ENCODE data around the gene CDRT4.
"Not testable (repeated sequence)": the region's sequence is repeated elsewhere in the genome, so short reads cannot be mapped to it uniquely, and the experiment has no call there.

The CDRT4 gene

DNA sequence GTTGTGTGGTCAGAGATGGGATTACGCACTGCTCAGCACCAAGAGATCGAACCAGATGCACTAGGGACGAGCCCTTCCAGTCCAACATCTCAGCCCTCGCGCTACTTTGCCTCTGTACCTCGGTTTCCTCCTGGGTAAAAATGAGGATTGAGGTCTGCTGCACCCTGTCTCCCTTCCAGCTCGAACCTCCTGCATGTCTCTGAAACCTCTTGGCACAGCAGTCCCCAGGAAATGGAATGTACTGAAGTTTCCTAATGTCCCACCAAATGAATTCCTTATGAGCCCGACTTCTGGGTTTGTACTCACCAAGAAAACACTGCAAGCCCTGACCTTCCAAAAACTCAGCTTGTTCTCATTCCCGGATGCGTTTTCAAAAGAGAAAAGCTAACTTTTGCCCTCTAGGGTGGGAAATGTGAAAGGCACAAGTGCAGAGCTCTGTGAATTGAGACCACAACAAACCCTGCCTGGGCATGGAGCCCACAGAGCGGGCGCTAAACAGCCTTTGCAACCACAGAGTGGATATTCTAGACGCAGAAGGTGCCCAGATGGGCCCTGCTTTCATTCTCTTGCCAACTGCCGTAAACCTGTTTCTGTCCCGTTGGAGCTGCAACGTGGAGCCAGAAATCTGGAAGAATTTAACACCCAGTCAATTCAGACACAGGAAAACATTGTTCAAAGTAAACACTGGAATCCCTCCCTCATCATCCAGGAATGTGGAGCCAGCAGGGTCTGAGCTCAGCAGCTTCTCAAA is 10.3 kb downstream of the CDRT4 start:
- no peak for FAIRE-seq

DNA sequence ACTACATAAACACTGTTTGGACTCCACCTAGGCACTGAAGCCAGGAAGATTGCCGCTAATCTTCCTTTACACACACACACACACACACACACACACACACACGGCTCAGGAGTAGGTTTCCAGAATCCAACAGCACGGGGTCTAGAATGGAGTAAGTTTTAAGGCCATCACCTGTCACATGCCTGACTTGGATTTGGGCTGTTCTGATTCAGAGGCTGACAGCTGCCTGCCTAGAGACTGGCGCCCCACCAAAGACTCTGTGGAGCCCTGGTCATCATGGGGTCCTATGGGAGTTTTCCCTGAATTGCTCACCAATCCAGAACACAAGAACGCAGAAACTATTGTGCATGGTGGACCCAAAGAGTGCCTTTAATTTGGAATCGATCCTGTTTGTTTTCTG is 10.9 kb downstream of the CDRT4 start:
- no peak for FAIRE-seq

GRCh38 chr17:15454346-15454745 is 13.1 kb downstream of the CDRT4 start:
- no peak for FAIRE-seq

GRCh38 chr17:15453782-15454181 is 13.6 kb downstream of the CDRT4 start:
- no peak for FAIRE-seq

DNA sequence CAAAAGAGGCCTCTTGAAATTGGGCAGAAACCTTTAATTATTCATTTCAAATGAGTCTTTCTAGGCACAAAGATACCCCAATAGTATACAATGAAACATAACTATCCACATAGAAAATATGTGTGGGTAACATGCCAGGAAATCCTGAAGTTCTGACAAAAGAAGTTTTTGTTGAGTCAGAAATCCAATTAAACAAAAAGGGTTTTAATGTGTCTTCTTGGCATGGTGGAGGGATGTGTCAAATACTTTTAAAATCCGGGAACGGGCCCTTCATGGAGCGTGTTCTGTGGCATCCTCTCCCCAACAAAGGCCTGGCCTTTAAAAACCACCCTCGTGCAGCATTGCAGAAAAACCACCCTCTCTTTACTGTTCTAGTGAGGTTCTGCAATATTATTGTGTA is 14.2 kb downstream of the CDRT4 start:
- no peak for FAIRE-seq

DNA sequence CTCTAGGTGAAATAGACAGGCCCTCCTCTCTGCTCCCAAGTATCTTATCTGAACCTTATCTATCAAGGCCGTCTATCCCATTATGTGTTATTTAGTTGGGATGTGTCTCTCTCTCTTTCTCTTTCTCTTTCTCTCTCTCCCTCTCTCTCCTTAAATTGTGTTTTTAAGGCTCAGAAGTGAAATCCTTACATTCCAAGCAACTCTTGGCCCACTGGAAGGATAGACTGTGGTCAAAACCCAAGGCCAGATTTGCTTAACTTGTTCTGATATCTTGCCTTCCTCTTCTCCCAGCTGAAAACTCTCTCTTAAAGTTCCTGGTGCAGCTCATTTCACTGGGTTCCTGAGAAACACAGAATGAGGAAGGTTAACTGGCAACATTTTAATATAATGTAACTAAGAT is 14.7 kb downstream of the CDRT4 start:
- no peak for FAIRE-seq

- FAIRE-seq = no peak
These were observed 15.7 kb downstream of the CDRT4 start for GRCh38 chr17:15451680-15452079.

- FAIRE-seq = no peak
These were observed 18.9 kb downstream of the CDRT4 start for GRCh38 chr17:15448580-15448956.

GRCh38 chr17:15447928-15448579 is 19.4 kb downstream of the CDRT4 start:
- FAIRE-seq = no peak

DNA sequence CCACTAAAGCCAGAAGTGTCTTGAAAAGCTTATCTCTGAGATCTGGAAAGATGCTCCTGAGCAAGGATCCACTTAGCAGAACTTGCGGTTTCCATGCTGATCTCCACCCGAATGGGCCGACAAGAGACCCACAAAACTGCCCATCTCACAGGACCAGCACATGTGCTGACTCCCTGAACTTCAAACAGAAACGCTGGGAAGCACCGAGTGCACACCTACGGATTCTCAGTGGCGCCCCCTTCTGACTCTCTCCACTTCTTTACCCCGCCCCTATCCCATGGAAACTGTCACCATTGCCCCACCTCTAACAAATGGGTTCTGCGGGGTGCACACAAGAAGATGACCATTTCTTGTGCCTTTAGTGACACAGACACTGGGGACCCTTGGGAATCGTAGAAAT is 21.4 kb downstream of the CDRT4 start:
- FAIRE-seq = no peak

DNA sequence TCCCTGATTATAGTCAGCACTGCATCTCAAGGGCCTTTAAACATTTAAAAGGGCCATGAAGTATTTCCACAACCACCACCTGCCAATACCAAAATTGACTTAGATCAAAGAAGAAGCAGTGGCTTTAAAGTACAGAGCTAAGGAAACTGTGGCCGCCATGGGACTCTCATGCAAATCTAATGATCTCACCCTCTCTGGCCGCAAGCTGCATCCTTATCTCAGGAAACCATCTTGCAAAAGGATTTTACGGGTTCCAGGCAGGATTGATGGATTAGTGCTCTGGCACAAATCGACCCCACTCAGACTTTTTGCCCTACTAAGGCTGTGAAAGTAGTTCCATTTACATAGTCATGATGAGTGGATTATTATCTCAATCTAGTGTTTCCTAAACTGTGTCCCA is 22.6 kb downstream of the CDRT4 start:
- FAIRE-seq = no peak

GRCh38 chr17:15442311-15443180 is 24.9 kb downstream of the CDRT4 start:
- no peak for FAIRE-seq

- no peak for FAIRE-seq
These were observed 26.1 kb downstream of the CDRT4 start for GRCh38 chr17:15441315-15441714.

GRCh38 chr17:15440347-15440746 is 27.1 kb downstream of the CDRT4 start:
- no peak for FAIRE-seq

GRCh38 chr17:15439205-15439985 is 28.0 kb downstream of the CDRT4 start:
- not testable (repeated sequence) for FAIRE-seq

DNA sequence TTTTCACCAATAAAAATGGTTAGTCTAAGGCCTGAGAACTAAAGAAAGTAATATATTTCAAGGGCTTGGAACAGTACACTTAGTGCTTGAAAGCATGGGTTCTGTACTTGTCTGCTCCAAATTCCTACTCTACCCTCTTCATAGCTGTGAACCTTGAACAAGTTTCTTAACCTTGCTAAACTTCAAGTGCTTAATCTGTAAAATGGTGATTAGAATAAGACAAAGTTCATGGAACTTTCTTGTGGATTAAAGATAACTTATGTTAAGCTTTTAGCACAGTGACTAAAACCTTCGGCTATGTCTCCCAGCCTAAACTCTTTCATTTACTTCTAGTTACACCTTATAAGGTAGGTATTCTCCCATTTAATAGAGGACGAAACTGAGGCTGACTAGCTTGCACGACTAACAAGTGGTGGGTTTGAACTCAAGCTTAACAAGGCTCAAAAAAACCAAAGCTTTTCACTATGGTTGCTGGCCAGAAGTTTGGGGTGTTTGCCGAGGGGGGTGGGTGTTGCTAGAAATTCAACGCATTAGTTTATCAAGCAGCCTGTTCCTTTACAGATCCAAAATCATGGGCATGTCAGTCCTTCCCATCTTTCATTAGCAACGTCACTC is 28.8 kb downstream of the CDRT4 start:
- no peak for FAIRE-seq

GRCh38 chr17:15437303-15437635 is 30.2 kb downstream of the CDRT4 start:
- no peak for FAIRE-seq

DNA sequence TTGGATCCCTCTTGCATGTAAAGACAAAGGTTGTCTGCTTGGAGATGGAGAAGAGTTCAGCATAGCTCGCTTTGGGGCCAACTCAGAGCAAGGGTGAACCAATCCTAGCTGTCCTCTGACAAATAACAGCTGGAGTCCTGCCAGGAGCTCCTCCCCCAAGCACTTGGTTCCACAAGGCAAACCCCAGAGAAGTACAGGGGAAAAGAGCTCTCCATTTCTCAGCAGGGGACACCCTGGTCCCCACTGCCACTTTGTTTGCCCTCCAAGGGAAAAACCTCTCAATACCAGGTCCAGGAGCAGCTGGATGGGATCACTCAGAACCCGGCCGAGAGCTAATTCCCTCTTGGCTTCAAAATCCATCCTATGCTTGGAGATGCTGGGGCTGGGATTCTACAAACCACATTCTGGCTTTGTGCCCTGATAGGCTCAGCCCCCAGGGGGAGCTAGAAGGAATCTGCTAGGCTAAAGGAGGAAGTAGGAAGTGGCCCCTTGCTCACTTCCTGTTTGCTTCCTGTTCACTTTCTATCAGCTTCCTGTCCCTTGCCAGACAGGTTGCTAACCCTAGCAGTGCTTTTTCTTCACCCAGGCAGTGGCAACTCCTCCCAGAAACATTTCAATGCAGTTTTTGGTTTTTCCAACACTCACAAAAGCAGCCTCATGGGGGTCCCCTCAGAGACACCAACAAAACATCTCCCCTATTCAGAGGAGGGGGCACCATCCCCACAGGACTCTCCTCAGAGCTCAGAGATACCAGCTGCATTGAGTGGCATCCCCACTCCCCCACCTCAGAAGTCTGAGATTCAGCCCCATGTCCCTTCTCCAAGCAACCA is 30.7 kb downstream of the CDRT4 start:
- FAIRE-seq = no peak

DNA sequence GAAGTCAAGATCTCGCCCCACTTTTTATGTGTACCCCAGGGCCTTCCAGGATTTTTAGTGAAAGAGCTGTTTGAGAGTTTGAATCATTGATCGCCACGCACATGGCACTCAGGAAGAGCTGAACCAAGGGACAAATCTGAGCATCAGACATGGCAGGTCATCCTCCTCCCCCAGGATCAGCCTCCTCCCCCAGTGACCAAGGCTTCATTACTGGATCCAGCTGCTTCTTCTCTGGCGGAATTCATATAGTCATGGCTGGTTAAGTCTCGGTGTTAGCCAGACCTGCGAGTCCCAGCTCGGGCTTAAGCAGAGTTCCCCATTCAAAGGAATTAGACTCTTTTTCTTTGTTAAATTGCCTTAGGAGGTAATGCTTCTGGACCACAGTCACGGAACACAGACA is 32.5 kb downstream of the CDRT4 start:
- FAIRE-seq = no peak

- FAIRE-seq = no peak
These were observed 34.4 kb downstream of the CDRT4 start for GRCh38 chr17:15432807-15433611.

DNA sequence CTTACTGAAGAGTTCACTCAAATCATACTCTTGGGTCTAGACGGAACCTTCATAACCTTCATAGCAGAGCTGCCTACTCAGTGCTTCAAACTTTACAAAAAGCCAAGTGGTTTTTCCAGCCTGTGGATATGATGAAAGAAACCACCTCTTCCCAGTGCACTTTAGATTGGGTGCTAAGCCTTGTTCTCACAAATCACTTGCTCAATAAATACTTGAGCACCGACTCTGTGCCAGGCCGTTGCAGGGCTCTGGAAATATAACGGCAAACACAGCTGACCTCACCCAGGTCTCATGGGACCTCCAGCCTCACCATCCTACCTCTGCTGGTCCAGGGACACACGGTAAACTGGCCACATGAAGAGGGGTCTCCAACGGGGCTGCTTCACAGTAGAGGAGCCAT is 35.7 kb downstream of the CDRT4 start:
- FAIRE-seq = no peak
